K562 (cell line): ENCODE data around the gene HSPA4.
"Not testable (repeated sequence)": the region's sequence is repeated elsewhere in the genome, so short reads cannot be mapped to it uniquely, and the experiment has no call there.

Experiments used
- HDGF ChIP-seq: fragments of 450-650 bp; IDR thresholded peaks from 2 replicates; pipeline ENCODE4 v1.6.1; 2016
- SIRT6 ChIP-seq: IDR thresholded peaks from one replicate; pipeline ENCODE4 v1.6.1; 2012; ENCODE audit warnings: low read depth, mild to moderate bottlenecking, control low read depth, inconsistent platforms, low read length, moderate library complexity

DNA sequence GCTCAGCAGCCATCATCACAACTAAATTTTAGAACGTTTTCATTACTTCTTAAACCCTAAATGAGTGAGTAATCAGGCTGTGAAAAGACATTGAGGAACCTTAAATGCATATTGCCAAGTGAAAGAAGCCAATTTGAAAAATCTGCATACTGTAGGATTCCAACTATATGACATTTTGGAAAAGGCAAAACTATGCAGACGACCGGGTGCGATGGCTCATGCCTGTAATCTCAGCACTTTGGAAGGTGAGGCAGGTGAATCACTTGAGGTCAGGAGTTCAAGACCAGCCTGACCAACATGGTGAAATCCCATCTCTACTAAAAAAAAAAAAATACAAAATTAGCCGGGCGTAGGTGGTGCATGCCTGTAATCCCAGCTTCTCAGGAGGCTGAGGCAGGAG lies 33.4 kb downstream of the HSPA4 start:
- not testable (repeated sequence) for TF ChIP-seq HDGF, SIRT6
